ENCODE results near the gene CREB5. TPM values are rescaled to one million over a fixed set of nuclear protein-coding genes. Genes with fewer than 3 reads are reported as not detected.

Gene CREB5
- total and polyA plus RNA-seq, 5 donors = 4.0 to 20.4 (median 9.9) TPM

- intact Hi-C loops (cut with DNase I) = loop anchor here in 3 of 4 donors (5.0 to 10.0 kb wide), 5 partner anchors 225 to 330 kb away; no protein-coding TSS in a partner anchor
- H3K9me3 ChIP-seq (ENCODE audit: control insufficient read depth, low read length) = no peaks in the 10 kb centered on the region
- DNase-seq (no peak), ATAC-seq (peak; percentile 30 to 36)
- H3K4me3 ChIP-seq (ENCODE audit: low read length) = no peak overlapping the region
- H3K4me1 ChIP-seq (ENCODE audit: control insufficient read depth, insufficient read depth, low read length) = peaks cover 6% of the 10 kb centered on the region
- no peak overlapping the region for H3K27ac ChIP-seq (ENCODE audit: low read length)
- no peaks in the 10 kb centered on the region for H3K27me3 ChIP-seq (ENCODE audit: control insufficient read depth, insufficient read depth)
- WGBS = 64% methylated on average over 5 of the region's 5 CpGs
Observed at GRCh38 chr7:28627263-28627653, 214.9 kb downstream of the CREB5 start.

- no peak for DNase-seq
- intact Hi-C loops (cut with DNase I) = loop anchor here in 3 of 4 donors (5.0 to 10.0 kb wide), 5 partner anchors 224 to 331 kb away; no protein-coding TSS in a partner anchor
- ATAC-seq = no peak
- Histone ChIP-seq H3K4me3 (ENCODE audit: low read length) (no peak overlapping the region), H3K4me1 (ENCODE audit: control insufficient read depth, insufficient read depth, low read length) (peaks cover 6% of the 10 kb centered on the region), H3K9me3 (ENCODE audit: control insufficient read depth, low read length) (no peaks in the 10 kb centered on the region), H3K27me3 (ENCODE audit: control insufficient read depth, insufficient read depth) (no peaks in the 10 kb centered on the region), H3K27ac (ENCODE audit: low read length) (no peak overlapping the region)
- 60% methylated on average over 4 of the region's 4 CpGs for WGBS
Observed at GRCh38 chr7:28627896-28628295, 215.6 kb downstream of the CREB5 start.

GRCh38 chr7:28629216-28629842 is 217.0 kb downstream of the CREB5 start:
- Histone ChIP-seq H3K4me1 (ENCODE audit: control insufficient read depth, insufficient read depth, low read length) (peaks cover 6% of the 10 kb centered on the region), H3K4me3 (ENCODE audit: low read length) (no peak overlapping the region), H3K27ac (ENCODE audit: low read length) (peak overlapping the region; percentile 13), H3K9me3 (ENCODE audit: control insufficient read depth, low read length) (no peaks in the 10 kb centered on the region), H3K27me3 (ENCODE audit: control insufficient read depth, insufficient read depth) (no peaks in the 10 kb centered on the region)
- intact Hi-C loops (cut with DNase I) = loop anchor here in 3 of 4 donors (5.0 to 10.0 kb wide), 5 partner anchors 223 to 332 kb away; no protein-coding TSS in a partner anchor
- DNase-seq (peak; percentile 34 to 76 (median 74)), ATAC-seq (peak; percentile 40 to 53)
- WGBS = 49% methylated on average over 4 of the region's 4 CpGs

- Histone ChIP-seq H3K4me3 (ENCODE audit: low read length) (no peak overlapping the region), H3K4me1 (ENCODE audit: control insufficient read depth, insufficient read depth, low read length) (peaks cover 4% of the 10 kb centered on the region), H3K9me3 (ENCODE audit: control insufficient read depth, low read length) (no peaks in the 10 kb centered on the region), H3K27me3 (ENCODE audit: control insufficient read depth, insufficient read depth) (no peaks in the 10 kb centered on the region), H3K27ac (ENCODE audit: low read length) (no peak overlapping the region)
- ATAC-seq = no peak
- no peak for DNase-seq
- intact Hi-C loops (cut with DNase I) = no loop called here
- 90% methylated on average over 3 of the region's 3 CpGs for WGBS
Observed at GRCh38 chr7:28630350-28630749, 218.0 kb downstream of the CREB5 start.

DNA sequence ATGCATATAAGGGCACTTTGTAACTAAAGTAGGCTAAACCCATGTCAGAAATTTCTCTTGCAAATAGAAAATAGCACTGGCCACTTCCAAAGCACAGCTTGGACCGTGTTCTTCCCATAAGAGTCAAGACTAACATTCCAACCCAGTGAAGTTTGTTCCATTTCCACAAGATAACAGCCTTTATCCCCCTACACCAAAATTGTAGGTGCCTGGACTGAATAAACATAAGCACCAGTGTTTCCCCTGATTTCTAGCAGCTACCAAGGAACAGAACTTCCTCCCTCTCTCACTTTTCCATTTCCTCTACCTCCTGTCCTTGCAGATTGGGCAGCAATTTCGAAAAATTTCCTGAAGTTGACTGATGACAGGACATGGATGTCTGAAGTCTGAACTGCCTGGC is 219.7 kb downstream of the CREB5 start:
- Histone ChIP-seq H3K4me1 (ENCODE audit: control insufficient read depth, insufficient read depth, low read length) (peaks cover 4% of the 10 kb centered on the region), H3K4me3 (ENCODE audit: low read length) (no peak overlapping the region), H3K27ac (ENCODE audit: low read length) (no peak overlapping the region), H3K27me3 (ENCODE audit: control insufficient read depth, insufficient read depth) (no peaks in the 10 kb centered on the region), H3K9me3 (ENCODE audit: control insufficient read depth, low read length) (no peaks in the 10 kb centered on the region)
- 43% methylated on average over 2 of the region's 2 CpGs for WGBS
- no peak for DNase-seq
- intact Hi-C loops (cut with DNase I) = no loop called here
- peak; percentile 48 to 83 for ATAC-seq

DNA sequence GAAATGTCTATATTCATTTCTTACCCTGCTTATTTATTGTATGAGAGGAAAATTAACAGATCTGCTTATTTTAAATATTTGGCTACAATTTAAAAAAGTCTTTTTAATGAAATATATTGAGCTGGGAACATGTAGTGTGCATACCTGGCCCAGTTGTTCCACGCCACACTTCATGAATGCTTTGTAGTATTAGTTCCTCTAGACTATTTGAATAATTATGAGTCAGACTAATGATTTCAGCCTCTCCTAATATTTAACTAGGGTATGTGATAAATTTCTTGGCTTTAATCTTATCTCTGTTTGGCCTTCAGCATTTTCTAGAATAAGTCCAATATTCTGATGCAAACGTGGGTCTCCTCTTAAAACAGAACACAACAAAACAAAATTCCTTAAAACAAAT is 226.6 kb downstream of the CREB5 start:
- Histone ChIP-seq H3K4me3 (ENCODE audit: low read length) (no peak overlapping the region), H3K4me1 (ENCODE audit: control insufficient read depth, insufficient read depth, low read length) (no peaks in the 10 kb centered on the region), H3K27ac (ENCODE audit: low read length) (no peak overlapping the region), H3K9me3 (ENCODE audit: control insufficient read depth, low read length) (no peaks in the 10 kb centered on the region), H3K27me3 (ENCODE audit: control insufficient read depth, insufficient read depth) (no peaks in the 10 kb centered on the region)
- DNase-seq (no peak), ATAC-seq (no peak)
- 81% methylated on average over 2 of the region's 2 CpGs for WGBS
- intact Hi-C loops (cut with DNase I) = no loop called here

- DNase-seq (no peak), ATAC-seq (no peak)
- Histone ChIP-seq H3K9me3 (ENCODE audit: control insufficient read depth, low read length) (no peaks in the 10 kb centered on the region), H3K4me3 (ENCODE audit: low read length) (no peak overlapping the region), H3K27ac (ENCODE audit: low read length) (no peak overlapping the region), H3K27me3 (ENCODE audit: control insufficient read depth, insufficient read depth) (no peaks in the 10 kb centered on the region), H3K4me1 (ENCODE audit: control insufficient read depth, insufficient read depth, low read length) (no peaks in the 10 kb centered on the region)
- intact Hi-C loops (cut with DNase I) = no loop called here
- WGBS = 96% methylated on average over 2 of the region's 2 CpGs
Observed at GRCh38 chr7:28640001-28640400, 227.7 kb downstream of the CREB5 start.

DNA sequence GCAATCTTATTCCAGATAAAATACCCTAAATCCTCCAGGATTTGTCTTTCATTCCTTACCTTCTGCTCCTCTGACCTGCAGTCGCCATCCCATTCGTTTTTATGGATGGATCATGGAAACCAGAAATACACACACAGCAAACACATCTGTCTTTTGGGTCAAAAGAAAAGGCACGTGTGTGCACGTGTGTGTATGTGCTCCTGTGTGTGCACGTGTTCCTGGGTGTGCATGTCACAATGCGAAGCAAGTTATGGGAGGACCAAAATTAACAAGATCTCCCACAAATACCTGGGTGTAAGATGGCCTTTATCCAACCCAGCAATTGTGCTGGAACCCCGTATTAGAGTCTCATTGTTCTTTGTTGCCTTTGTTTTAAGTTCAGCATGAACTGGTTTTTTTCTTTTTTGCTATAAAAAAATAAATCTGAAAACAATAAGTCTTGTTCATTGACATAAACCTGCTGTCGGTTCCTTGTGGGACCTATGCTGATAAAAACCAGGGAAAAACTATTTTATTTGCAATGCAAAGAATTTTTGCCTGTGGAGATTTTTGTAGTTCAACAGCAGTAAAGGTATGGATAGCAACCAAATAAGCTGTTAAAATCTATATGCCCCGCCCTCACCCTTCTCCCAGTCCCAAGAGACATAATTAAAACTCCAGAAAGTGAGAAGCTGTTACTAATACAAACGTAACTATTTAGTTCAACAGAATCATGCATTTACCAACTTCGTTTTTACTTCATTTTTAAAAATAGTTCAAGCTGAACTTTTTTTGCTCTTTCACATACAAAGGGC is 229.6 kb downstream of the CREB5 start:
- intact Hi-C loops (cut with DNase I) = no loop called here
- DNase-seq = no peak
- no peak for ATAC-seq
- Histone ChIP-seq H3K9me3 (ENCODE audit: control insufficient read depth, low read length) (no peaks in the 10 kb centered on the region), H3K27ac (ENCODE audit: low read length) (no peak overlapping the region), H3K4me3 (ENCODE audit: low read length) (no peak overlapping the region), H3K4me1 (ENCODE audit: control insufficient read depth, insufficient read depth, low read length) (no peaks in the 10 kb centered on the region), H3K27me3 (ENCODE audit: control insufficient read depth, insufficient read depth) (no peaks in the 10 kb centered on the region)
- 83% methylated on average over 11 of the region's 11 CpGs for WGBS

DNA sequence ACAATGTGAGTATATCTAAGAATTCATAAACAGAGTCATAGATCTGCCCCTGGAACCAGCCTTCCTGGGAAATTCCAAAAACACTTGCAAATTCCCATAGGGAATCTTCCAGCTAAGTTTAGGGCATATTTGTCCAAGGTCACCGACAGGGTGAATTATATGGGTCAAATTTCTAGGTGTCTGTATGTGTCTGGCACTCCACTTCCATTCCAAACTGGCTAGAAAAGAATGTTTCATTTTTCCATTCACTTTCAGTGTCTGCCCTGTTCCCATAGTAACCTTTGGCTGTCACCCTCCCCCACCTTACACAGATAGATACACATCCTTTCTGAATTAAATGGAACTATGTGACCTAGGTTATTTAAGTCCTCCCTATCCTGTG is 230.9 kb downstream of the CREB5 start:
- H3K9me3 ChIP-seq (ENCODE audit: control insufficient read depth, low read length) = no peaks in the 10 kb centered on the region
- H3K27ac ChIP-seq (ENCODE audit: low read length) = no peak overlapping the region
- no peaks in the 10 kb centered on the region for H3K4me1 ChIP-seq (ENCODE audit: control insufficient read depth, insufficient read depth, low read length)
- 60% methylated on average over 1 of the region's 1 CpG for WGBS
- H3K27me3 ChIP-seq (ENCODE audit: control insufficient read depth, insufficient read depth) = no peaks in the 10 kb centered on the region
- intact Hi-C loops (cut with DNase I) = no loop called here
- DNase-seq (no peak), ATAC-seq (peak; percentile 32 to 36)
- no peak overlapping the region for H3K4me3 ChIP-seq (ENCODE audit: low read length)

GRCh38 chr7:28643584-28644340 is 231.4 kb downstream of the CREB5 start:
- ATAC-seq = no peak
- WGBS = 68% methylated on average over 3 of the region's 3 CpGs
- intact Hi-C loops (cut with DNase I) = no loop called here

DNA sequence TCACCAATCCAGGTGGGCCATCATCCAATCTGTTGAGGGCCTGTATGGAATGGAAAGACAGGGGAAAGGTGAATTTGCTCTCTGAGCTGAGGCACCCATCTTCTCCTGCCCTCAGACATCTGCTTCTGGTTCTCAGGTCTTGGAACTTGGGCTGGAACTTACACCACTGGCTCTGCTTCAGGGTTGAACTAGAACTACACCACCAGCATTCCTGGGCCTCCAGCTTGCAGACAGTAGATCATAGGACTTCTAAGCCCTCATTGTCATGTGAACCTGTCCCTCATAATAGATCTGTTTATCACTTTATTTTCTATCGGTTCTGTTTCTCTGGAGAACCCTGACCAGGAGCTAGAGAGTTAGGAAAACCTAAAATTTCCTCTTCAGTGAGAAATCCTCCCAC is 233.5 kb downstream of the CREB5 start:
- WGBS = 87% methylated on average over 1 of the region's 1 CpG
- no peak for DNase-seq
- intact Hi-C loops (cut with DNase I) = no loop called here
- Histone ChIP-seq H3K4me1 (ENCODE audit: control insufficient read depth, insufficient read depth, low read length) (no peaks in the 10 kb centered on the region), H3K27me3 (ENCODE audit: control insufficient read depth, insufficient read depth) (no peaks in the 10 kb centered on the region), H3K9me3 (ENCODE audit: control insufficient read depth, low read length) (no peaks in the 10 kb centered on the region), H3K27ac (ENCODE audit: low read length) (no peak overlapping the region), H3K4me3 (ENCODE audit: low read length) (no peak overlapping the region)
- no peak for ATAC-seq

More at GRCh38 chr7:28643584-28644340, 231.4 kb downstream of the CREB5 start:
- no peaks in the 10 kb centered on the region for H3K9me3 ChIP-seq (ENCODE audit: control insufficient read depth, low read length)
- H3K27ac ChIP-seq (ENCODE audit: low read length) = no peak overlapping the region
- peak in 1 of 3 donors; percentile 18 for DNase-seq
- no peaks in the 10 kb centered on the region for H3K4me1 ChIP-seq (ENCODE audit: control insufficient read depth, insufficient read depth, low read length)
- H3K27me3 ChIP-seq (ENCODE audit: control insufficient read depth, insufficient read depth) = no peaks in the 10 kb centered on the region
- no peak overlapping the region for H3K4me3 ChIP-seq (ENCODE audit: low read length)
